GM12878 (cell line): ENCODE measurements around the gene IPO8. TPM values are rescaled to one million over a fixed set of nuclear protein-coding genes. Genes with fewer than 3 reads are reported as not detected.
"Not testable (repeated sequence)": the region's sequence is repeated elsewhere in the genome, so short reads cannot be mapped to it uniquely, and the experiment has no call there.

Experiments used
- ATAC-seq: fragments of 200-7000 bp; cut with Tn5 transposase; 3 replicates; pipeline ENCODE4 v1.9.1; 2020; ENCODE audit warnings: mild to moderate bottlenecking, moderate library complexity
- BruUV-seq: library from RNA; stranded (reverse); fragments of 400-500 nt; replicated peaks from 2 replicates; lab custom pipeline; 2021; lab: Mats Ljungman, UMichigan
- CTCF ChIA-PET: fragments of 300-600 bp; sonication (Branson Sonifier 250); formaldehyde crosslinking; extraction: SDS; loops from one replicate; lab custom pipeline; 2021; ENCODE audit warnings: inconsistent platforms; lab: Yijun Ruan, JAX
- POLR2A ChIA-PET: fragments of 350-600 bp; formaldehyde crosslinking; extraction: SDS; loops from one replicate; lab custom pipeline; 2021; ENCODE audit warnings: inconsistent platforms; lab: Charles Lee
- RAD21 ChIA-PET: fragments of 300-600 bp; sonication (Branson Sonifier 250); formaldehyde crosslinking; loops from one replicate; lab custom pipeline; 2023; ENCODE audit warnings: antibody characterized with exemption; ENCODE audit not compliant: unreplicated experiment; lab: Charles Lee
- SMC1A ChIA-PET: fragments of 300-600 bp; sonication (Branson Sonifier 250); formaldehyde crosslinking; loops from one replicate; lab custom pipeline; 2023; ENCODE audit not compliant: unreplicated experiment, uncharacterized antibody; lab: Charles Lee
- DNase-seq: peaks from one replicate; pipeline ENCODE4 v3.0.0-alpha.2; 2011; ENCODE audit warnings: low read depth, low spot score
- FAIRE-seq: peaks from 3 replicates; lab custom pipeline; 2011; peaks lifted over from hg19 to GRCh38; lab: Jason Lieb, UNC
- H2AFZ ChIP-seq: 2 replicates; pipeline ENCODE4 v1.6.0; 2011; ENCODE audit warnings: low read depth, low read length, control low read depth; ENCODE audit not compliant: control insufficient read depth
- H3K27ac ChIP-seq: 2 replicates; pipeline ENCODE4 v1.5.1; 2011; ENCODE audit warnings: control low read depth; ENCODE audit not compliant: control insufficient read depth, insufficient read depth
- H3K27me3 ChIP-seq, 2 experiments: replicated peaks in 1 of 2; 2 replicates each; pipeline versions ENCODE4 v1.6.0 to v1.6.1; 2011; ENCODE audit warnings: low read length in 1 of 2; ENCODE audit not compliant: control insufficient read depth in 2 of 2, insufficient read depth in 2 of 2
- H3K36me3 ChIP-seq, 2 experiments: 2 replicates each; pipeline ENCODE4 v1.5.1; 2011; ENCODE audit warnings: low read length in 1 of 2; ENCODE audit not compliant: control insufficient read depth in 2 of 2, insufficient read depth in 2 of 2
- H3K4me1 ChIP-seq: 2 replicates; pipeline ENCODE4 v1.6.1; 2011; ENCODE audit warnings: mild to moderate bottlenecking, low read length, moderate library complexity, mixed read lengths; ENCODE audit not compliant: control insufficient read depth, insufficient read depth
- H3K4me2 ChIP-seq: 2 replicates; pipeline ENCODE4 v1.6.0; 2011; ENCODE audit warnings: control low read depth; ENCODE audit not compliant: control insufficient read depth, insufficient read depth
- H3K4me3 ChIP-seq: fragments of 200-600 bp; sonication (generic); 2 replicates; pipeline ENCODE4 v1.5.1; 2016
- H3K79me2 ChIP-seq: 2 replicates; pipeline ENCODE4 v1.6.0; 2011; ENCODE audit warnings: low read length; ENCODE audit not compliant: control insufficient read depth, insufficient read depth
- H3K9ac ChIP-seq: 2 replicates; pipeline ENCODE4 v1.8.0; 2011; ENCODE audit warnings: low read length, control low read depth, mixed read lengths; ENCODE audit not compliant: control insufficient read depth, insufficient read depth
- H3K9me3 ChIP-seq: replicated peaks from 3 replicates; pipeline ENCODE4 v1.5.1; 2011; ENCODE audit warnings: mild to moderate bottlenecking, low read length; ENCODE audit not compliant: control insufficient read depth, insufficient read depth
- H4K20me1 ChIP-seq: 2 replicates; pipeline ENCODE4 v1.6.0; 2011; ENCODE audit not compliant: control insufficient read depth, insufficient read depth
- EZH2 ChIP-seq: IDR thresholded peaks from 2 replicates; pipeline ENCODE4 v1.6.1; 2012; ENCODE audit warnings: low read depth, mild to moderate bottlenecking, control low read depth, inconsistent platforms, low read length, borderline replicate concordance; ENCODE audit not compliant: control insufficient read depth
- GATAD2B ChIP-seq: fragments of 450-650 bp; conservative IDR thresholded peaks from 2 replicates; pipeline ENCODE4 v1.6.1; 2017; ENCODE audit warnings: low read depth, mild to moderate bottlenecking, moderate library complexity
- KAT2A ChIP-seq: conservative IDR thresholded peaks from 2 replicates; pipeline ENCODE4 v1.6.1; 2011; ENCODE audit warnings: low read depth, low read length; ENCODE audit not compliant: control insufficient read depth
- NR2F1 ChIP-seq: fragments of 450-650 bp; conservative IDR thresholded peaks from 2 replicates; pipeline ENCODE4 v1.6.1; 2017; ENCODE audit warnings: mild to moderate bottlenecking
- RAD21 ChIP-seq: IDR thresholded peaks from 2 replicates; pipeline ENCODE4 v1.6.1; 2011; ENCODE audit warnings: mild to moderate bottlenecking, low read depth, low read length, moderate library complexity; ENCODE audit not compliant: insufficient read depth
- RB1 ChIP-seq: fragments of 450-650 bp; formaldehyde crosslinking; IDR thresholded peaks from 2 replicates; pipeline ENCODE4 v1.6.1; 2017; ENCODE audit warnings: mild to moderate bottlenecking, borderline replicate concordance
- SMAD5 ChIP-seq: IDR thresholded peaks from 2 replicates; pipeline ENCODE4 v1.6.1; 2016; ENCODE audit warnings: antibody characterized with exemption, low read depth
- ZNF207 ChIP-seq: fragments of 450-650 bp; IDR thresholded peaks from 2 replicates; pipeline ENCODE4 v1.6.1; 2014; ENCODE audit warnings: antibody characterized with exemption, mild to moderate bottlenecking, borderline replicate concordance
- ZNF274 ChIP-seq: IDR thresholded peaks from one replicate; pipeline ENCODE4 v1.8.0; 2011; ENCODE audit not compliant: insufficient read length, insufficient read depth
- WGBS: methylation state at CpG from one replicate; pipeline ENCODE4 v1.1.6; 2016; ENCODE audit warnings: low lambda C conversion rate; ENCODE audit not compliant: insufficient replicate concordance, insufficient coverage; ENCODE audit errors: missing lambda C conversion rate; 5-methylcytosine and 5-hydroxymethylcytosine counted together
- in situ Hi-C: fragments of 300-500 bp; cut with MboI; formaldehyde crosslinking; loops from 9 replicates; pipeline ENCODE4 v1.14.3; 2018; ENCODE audit warnings: mixed read lengths
- intact Hi-C: fragments of 100-400 bp; cut with micrococcal nuclease; formaldehyde crosslinking; loops from one replicate; pipeline ENCODE4 v1.14.2; 2022; ENCODE audit not compliant: unreplicated experiment
- polyA plus RNA-seq, 11 experiments: library from polyadenylated mRNA; depleted of rRNA in 4 of 11; unstranded in 6 of 11; stranded (reverse) in 5 of 11; fragments of >200 nt; fragmentation: Nextera tagmentation in 4 of 11; fragmentation: Illumina TruSeq in 1 of 11; extraction: Ambion mirVana in 4 of 11; extraction: Trizol in 1 of 11; gene quantifications; 1 replicate in 1 of 11; 2 replicates in 10 of 11; pipeline versions ENCODE4 v1.2.1 to v1.2.3, GENCODE V29; 2011 to 2016; ENCODE audit warnings: inconsistent platforms in 2 of 11, missing spikeins in 2 of 11, low read depth in 1 of 11
- total RNA-seq, 4 experiments: library from RNA; depleted of rRNA in 3 of 4; stranded (reverse); fragments of >200 nt in 3 of 4; fragmentation: Illumina TruSeq in 1 of 4; extraction: Trizol in 1 of 4; gene quantifications; 2 replicates each; pipeline versions ENCODE4 v1.2.1 to v1.2.3, GENCODE V29; 2013 to 2021
- TF ChIP-seq, protein P1 (sequence below): IDR thresholded peaks from 2 replicates; pipeline ENCODE4 v1.6.1; 2012; ENCODE audit warnings: low read depth, low read length, improper control_type of control experiment
- TF ChIP-seq, protein P2 (sequence below): IDR thresholded peaks from 2 replicates; pipeline ENCODE4 v1.6.1; 2011; ENCODE audit warnings: borderline replicate concordance, low read depth, mild to moderate bottlenecking, moderate library complexity, mixed read lengths, low read length; ENCODE audit not compliant: insufficient read depth; ENCODE audit errors: extremely low read length

Gene IPO8
- total and polyA plus RNA-seq, 10 of the 15 experiments (the other 5 are each of a cell fraction or from before 2014, with no cell fraction given), result 6.9 to 38.5 (median 15.1) TPM

DNA sequence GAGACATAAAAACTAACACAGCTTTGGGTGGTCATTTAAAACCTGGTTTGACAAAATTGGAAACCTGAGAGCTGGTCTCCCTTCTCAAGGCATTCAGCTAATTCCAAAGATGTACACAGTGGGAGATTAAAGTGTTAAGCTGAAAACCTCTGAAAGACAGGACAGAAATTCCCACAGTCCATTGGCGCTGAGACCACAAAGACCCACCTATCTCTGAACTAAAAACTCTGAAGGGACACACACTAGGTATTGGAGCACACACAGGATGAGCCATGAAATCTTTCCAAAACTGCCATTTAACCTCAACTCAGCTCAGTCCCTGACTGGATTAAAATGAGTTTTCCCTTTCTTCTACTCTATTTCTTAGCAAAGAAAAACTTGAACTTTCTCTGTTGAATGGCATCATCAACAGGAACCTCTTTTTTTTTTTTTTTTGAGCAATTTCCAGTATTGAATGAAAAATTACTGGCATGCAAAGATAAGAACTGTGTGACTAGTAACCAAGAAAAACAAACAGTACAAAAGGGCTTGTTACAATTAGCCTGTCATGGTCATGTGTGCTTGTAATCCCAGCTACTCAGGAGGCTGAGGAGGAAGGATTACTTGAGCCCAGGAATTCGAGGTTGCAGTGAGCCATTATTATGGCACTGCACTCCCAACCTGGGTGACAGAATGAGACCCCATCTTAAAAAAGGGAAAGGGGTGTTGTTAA, 82.4 kb downstream of the IPO8 start:
- no TSS peak for BruUV-seq
- Histone ChIP-seq H3K4me3 (no peak overlapping the region), H3K9ac (no peak overlapping the region), H3K9me3 (no peaks in the 10 kb centered on the region), H3K4me1 (no peaks in the 10 kb centered on the region), H3K27me3 (no peaks in the 10 kb centered on the region), H4K20me1 (no peaks in the 10 kb centered on the region), H3K4me2 (no peak overlapping the region), H3K79me2 (no peaks in the 10 kb centered on the region), H3K27ac (no peak overlapping the region), H3K36me3 (no peaks in the 10 kb centered on the region), H2AFZ (no peak overlapping the region)
- no peak for ATAC-seq
- FAIRE-seq, result no peak
- ChIA-PET CTCF (no interaction called here), SMC1A (no interaction called here), POLR2A (no interaction called here), RAD21 (no interaction called here)
- 23% methylated on average over 2 of the region's 2 CpGs for WGBS
- DNase-seq, result no peak
- in situ Hi-C loops (no loop called here), intact Hi-C loops (no loop called here)
- TF ChIP-seq EZH2 (no peak), NR2F1 (no peak), SMAD5 (no peak)
- TF ChIP-seq, protein P1, sequence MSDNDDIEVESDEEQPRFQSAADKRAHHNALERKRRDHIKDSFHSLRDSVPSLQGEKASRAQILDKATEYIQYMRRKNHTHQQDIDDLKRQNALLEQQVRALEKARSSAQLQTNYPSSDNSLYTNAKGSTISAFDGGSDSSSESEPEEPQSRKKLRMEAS, result no peak

DNA sequence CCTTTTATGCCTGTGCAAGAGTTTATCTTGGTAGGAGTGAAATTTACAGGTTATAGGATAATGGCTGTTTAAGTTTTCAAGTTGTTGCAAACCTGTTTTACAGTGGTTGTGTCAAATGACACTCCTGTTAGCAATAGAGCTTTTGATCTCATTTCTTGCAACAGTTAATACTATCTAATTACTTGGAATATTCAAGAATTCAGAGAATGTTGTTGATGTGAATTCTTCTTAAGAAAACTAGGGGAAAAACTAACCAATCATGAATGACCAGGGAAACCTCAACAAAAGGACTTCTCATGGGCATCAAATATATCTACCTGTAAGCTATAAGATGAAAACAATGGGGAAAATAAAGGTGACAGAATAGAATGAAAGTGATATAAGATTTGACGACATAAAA, 85.0 kb downstream of the IPO8 start:
- BruUV-seq, result no TSS peak
- in situ Hi-C loops, result no loop called here
- no peak for FAIRE-seq

DNA sequence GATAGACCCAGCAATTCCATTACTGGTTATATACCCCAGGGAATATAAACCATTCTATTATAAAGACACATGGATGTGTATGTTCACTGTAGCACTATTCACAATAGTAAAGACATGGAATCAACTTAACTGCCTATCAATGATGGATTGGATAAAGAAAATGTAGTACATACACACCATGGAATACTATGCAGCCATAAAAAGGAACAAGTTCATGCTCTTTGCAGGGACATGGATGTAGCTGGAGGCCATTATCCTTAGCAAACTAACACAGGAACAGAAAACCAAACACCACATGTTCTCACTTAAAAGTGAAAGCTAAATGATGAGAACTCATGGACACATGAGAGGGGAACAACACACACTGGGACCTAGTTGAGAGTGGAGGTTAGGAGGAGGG, 85.8 kb downstream of the IPO8 start:
- H3K9ac ChIP-seq, in situ Hi-C loops, intact Hi-C loops, H3K27me3 ChIP-seq, H4K20me1 ChIP-seq, H3K36me3 ChIP-seq, RAD21 ChIA-PET, H3K4me3 ChIP-seq, ATAC-seq, CTCF ChIA-PET, H3K27ac ChIP-seq, H2AFZ ChIP-seq, H3K79me2 ChIP-seq, FAIRE-seq, H3K4me1 ChIP-seq, POLR2A ChIA-PET, BruUV-seq, SMC1A ChIA-PET, DNase-seq, H3K4me2 ChIP-seq, H3K9me3 ChIP-seq: not testable (repeated sequence)

More for the DNA sequence above, 85.0 kb downstream of the IPO8 start:
- Histone ChIP-seq H3K36me3 (no peaks in the 10 kb centered on the region), H3K9ac (no peak overlapping the region), H3K27ac (no peak overlapping the region), H3K9me3 (no peaks in the 10 kb centered on the region), H4K20me1 (no peaks in the 10 kb centered on the region), H3K4me1 (no peaks in the 10 kb centered on the region), H3K27me3 (no peaks in the 10 kb centered on the region), H3K79me2 (no peaks in the 10 kb centered on the region), H3K4me3 (no peak overlapping the region), H2AFZ (no peak overlapping the region), H3K4me2 (no peak overlapping the region)
- ATAC-seq (no peak), DNase-seq (no peak)
- ChIA-PET RAD21 (no interaction called here), SMC1A (no interaction called here), CTCF (no interaction called here), POLR2A (interaction anchor here (0.6 kb wide), 1 partner anchor 30 kb away, joined by 3 read pairs; no protein-coding TSS in a partner anchor)
- no peak for TF ChIP-seq KAT2A
- TF ChIP-seq ZNF207, result no peak
- TF ChIP-seq RB1, result no peak
- no peak for TF ChIP-seq RAD21
- TF ChIP-seq ZNF274, result no peak
- TF ChIP-seq GATAD2B, result no peak
- TF ChIP-seq, protein P2, sequence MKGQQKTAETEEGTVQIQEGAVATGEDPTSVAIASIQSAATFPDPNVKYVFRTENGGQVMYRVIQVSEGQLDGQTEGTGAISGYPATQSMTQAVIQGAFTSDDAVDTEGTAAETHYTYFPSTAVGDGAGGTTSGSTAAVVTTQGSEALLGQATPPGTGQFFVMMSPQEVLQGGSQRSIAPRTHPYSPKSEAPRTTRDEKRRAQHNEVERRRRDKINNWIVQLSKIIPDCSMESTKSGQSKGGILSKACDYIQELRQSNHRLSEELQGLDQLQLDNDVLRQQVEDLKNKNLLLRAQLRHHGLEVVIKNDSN, result no peak
- intact Hi-C loops, result no loop called here
- WGBS, result 87% methylated on average over 1 of the region's 1 CpG
